Right ventricle myocardium inferior (tissue), 1 donor: ENCODE data around the gene SET. TPM values are rescaled to one million over a fixed set of nuclear protein-coding genes. Genes with fewer than 3 reads are reported as not detected.

Experiments used
- ATAC-seq: fragments of 200-7000 bp; cut with Tn5 transposase; one replicate; pipeline ENCODE4 v1.9.1; 2020; ENCODE audit warnings: mild to moderate bottlenecking, moderate library complexity
- DNase-seq: peaks from one replicate; pipeline ENCODE4 v3.0.0; 2021; ENCODE audit errors: missing footprints
- intact Hi-C: fragments of 100-400 bp; cut with DNase I; formaldehyde crosslinking; loops from one replicate; pipeline ENCODE4 v1.11.0; 2022
- total RNA-seq: library from RNA; stranded (reverse); fragmentation: NEBNext Ultra II Directional; extraction: Animal tissue kit (Norgen Biotek cat#: 25700); gene quantifications from one replicate; pipeline ENCODE4 v1.2.1, GENCODE V29; 2021
- donor health status: DM: no; HTN: yes; CAD: no; lungs with severe emphysema.

SET gene
- total RNA-seq, 1 donor from 2014 or later: 175 TPM

GRCh38 chr9:128722380-128723351 is 33.6 kb downstream of the SET start:
- no peak for ATAC-seq
- peak; percentile 31 for DNase-seq
- intact Hi-C loops: no loop called here

GRCh38 chr9:128723352-128723865 is 34.4 kb downstream of the SET start:
- intact Hi-C loops: no loop called here
- ATAC-seq: no peak
- DNase-seq: peak; percentile 54

- peak; percentile 99 for DNase-seq
- peak; percentile 93 for ATAC-seq
- intact Hi-C loops: loop anchor here (2.0 kb wide), 1 partner anchor 21 kb away; the partner anchor contains the start of gene PKN3
Measured at GRCh38 chr9:128723866-128724743, 35.1 kb downstream of the SET start, which contains the start of gene ZDHHC12. ZDHHC12 (minus strand) TSS chr9:128724127; CDS start chr9:128724093, 34 bp downstream.

GRCh38 chr9:128724744-128725211 is 35.8 kb downstream of the SET start:
- DNase-seq: peak; percentile 80
- intact Hi-C loops: loop anchor here (2.0 kb wide), 1 partner anchor 22 kb away; the partner anchor contains the start of gene PKN3
- ATAC-seq: peak; percentile 51

GRCh38 chr9:128727640-128728248 is 38.7 kb downstream of the SET start:
- intact Hi-C loops: no loop called here
- DNase-seq (peak; percentile 8), ATAC-seq (no peak)

GRCh38 chr9:128728298-128728697 is 39.3 kb downstream of the SET start:
- no peak for ATAC-seq
- intact Hi-C loops: no loop called here
- peak; percentile 33 for DNase-seq

GRCh38 chr9:128729302-128729701 is 40.3 kb downstream of the SET start:
- ATAC-seq (no peak), DNase-seq (peak; percentile 0)
- intact Hi-C loops: no loop called here

GRCh38 chr9:128729766-128730517 is 40.9 kb downstream of the SET start:
- ATAC-seq (no peak), DNase-seq (peak; percentile 30)
- intact Hi-C loops: no loop called here

- intact Hi-C loops: no loop called here
Measured at GRCh38 chr9:128731093-128731492, 42.1 kb downstream of the SET start.

GRCh38 chr9:128731691-128732090 is 42.7 kb downstream of the SET start:
- DNase-seq (peak; percentile 21), ATAC-seq (no peak)
- intact Hi-C loops: no loop called here

More at GRCh38 chr9:128731093-128731492, 42.1 kb downstream of the SET start:
- DNase-seq: peak; percentile 11
- no peak for ATAC-seq

- DNase-seq (peak; percentile 22), ATAC-seq (no peak)
- intact Hi-C loops: no loop called here
Measured at GRCh38 chr9:128732576-128732975, 43.6 kb downstream of the SET start.

- DNase-seq (peak; percentile 63), ATAC-seq (peak; percentile 56)
- intact Hi-C loops: no loop called here
Measured at GRCh38 chr9:128733256-128733655, 44.2 kb downstream of the SET start.

- DNase-seq (peak; percentile 4), ATAC-seq (no peak)
- intact Hi-C loops: no loop called here
Measured at GRCh38 chr9:128735373-128735772, 46.4 kb downstream of the SET start.

- intact Hi-C loops: no loop called here
- ATAC-seq (no peak), DNase-seq (peak; percentile 37)
Measured at GRCh38 chr9:128742401-128742800, 53.4 kb downstream of the SET start.

- DNase-seq (peak; percentile 4), ATAC-seq (no peak)
- intact Hi-C loops: no loop called here
Measured at GRCh38 chr9:128743421-128743820, 54.4 kb downstream of the SET start.
